ENCODE measurements around the gene GGA1.
A peak's percentile ranks its signal among the peaks of the same experiment; 100 is the strongest.
"Not testable (repeated sequence)": the region's sequence is repeated elsewhere in the genome, so short reads cannot be mapped to it uniquely, and the experiment has no call there.

GGA1 gene

DNA sequence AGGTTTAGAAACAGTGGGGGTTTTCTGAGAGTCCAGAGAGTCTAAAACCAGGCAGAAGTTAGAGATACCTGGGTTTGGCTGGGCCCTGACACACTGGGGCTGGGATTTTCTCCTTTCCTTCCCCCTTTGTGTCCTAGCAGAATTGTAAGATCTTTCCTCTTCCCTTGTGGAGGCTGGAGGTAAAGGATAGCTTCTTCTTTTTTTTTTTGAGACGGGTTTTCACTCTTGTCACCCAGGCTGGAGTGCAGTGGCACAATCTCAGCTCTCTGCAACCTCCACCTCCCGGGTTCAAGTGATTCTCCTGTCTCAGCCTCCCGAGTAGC, 1.5 kb downstream of the GGA1 start:
- not testable (repeated sequence) for DNase-seq

DNA sequence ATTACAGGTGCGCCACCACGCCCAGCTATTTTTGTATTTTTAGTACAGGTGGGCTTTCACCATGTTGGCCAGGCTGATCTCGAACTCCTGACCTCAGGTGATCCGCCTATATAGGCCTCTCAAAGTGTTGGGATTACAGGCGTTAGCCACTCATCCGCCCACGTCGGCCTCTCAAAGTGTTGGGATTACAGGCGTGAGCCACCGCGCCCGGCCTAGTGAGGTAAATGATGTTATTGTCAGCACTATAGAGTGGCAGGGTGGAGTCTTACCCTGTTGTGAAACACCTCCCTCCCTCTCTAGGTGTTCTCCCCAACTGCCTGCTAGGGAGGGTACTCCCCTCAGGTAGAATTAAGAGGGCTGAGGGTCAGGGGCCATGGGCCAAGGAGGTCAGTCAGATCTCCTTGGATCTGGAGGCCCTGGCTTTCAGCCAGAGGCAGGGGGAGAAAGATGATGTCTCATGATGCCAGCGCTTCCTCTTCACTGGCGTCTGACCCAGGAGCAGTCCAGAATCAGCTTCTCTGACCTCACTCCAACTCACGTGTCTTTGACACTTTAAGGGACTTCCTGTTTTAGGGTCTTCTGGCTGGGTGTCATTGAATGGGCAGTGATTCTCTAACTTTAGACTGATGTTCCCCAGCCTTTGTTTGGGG, 2.0 kb downstream of the GGA1 start:
- DNase-seq = no peak

DNA sequence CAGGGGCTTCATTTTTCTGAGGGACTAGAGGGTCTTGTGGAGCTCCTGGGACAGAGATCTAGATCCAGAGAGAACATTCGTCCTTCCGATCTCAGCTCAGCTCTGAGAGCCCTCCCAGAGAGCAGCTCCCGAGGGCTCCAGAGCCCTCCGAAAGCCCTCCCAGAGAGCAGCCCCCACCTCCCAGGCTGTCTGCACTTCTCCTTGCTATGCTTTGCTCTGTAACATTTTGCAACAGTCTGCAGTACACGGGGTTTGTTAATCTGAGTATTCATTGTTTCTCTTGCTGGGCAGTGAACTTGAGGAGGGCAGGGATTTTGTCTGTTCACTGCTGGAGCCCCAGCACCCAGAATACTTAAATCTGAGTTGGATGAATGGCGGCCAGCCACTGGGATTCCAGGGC, 2.6 kb downstream of the GGA1 start:
- DNase-seq = no peak

DNA sequence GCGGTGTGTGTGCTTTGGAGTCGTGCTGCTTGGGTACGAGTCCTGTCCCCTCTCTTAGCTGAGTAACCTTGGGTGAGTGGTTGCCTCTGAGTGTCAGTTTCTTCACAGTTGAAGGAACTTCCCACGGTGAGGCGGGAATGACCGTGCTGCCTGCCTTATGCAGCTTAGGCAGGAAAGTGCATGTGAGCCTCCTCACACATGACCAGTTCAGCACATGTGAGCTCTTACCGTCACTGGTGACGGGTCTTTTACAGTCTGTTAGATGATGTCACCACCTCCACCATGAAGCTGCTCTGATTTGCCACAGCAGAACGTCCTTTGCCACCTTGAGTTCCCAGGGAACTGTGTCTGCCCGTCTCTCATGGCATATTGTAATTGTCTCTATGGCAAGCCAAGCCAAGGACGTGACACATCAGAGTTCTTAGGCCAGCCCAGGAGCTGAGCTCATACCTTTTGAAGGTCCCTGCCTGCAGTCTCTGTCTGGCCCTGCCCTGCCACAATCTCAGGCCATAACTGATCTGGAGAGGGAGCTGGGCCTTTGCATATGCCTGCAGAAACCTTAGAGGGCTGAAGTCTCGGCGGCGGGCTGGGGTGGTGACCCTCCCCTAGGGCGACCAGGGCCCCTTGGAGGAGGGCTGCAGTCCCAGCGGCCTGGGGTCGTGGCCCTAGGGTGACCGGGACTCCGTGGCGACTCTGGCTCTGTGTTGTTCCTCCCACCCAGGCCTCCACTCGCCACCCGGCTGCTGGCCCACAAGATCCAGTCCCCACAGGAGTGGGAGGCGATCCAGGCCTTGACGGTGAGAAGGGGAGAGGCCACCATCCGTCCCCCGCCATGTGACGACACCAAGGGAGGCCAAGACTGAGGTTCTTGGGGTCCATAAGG, 7.8 kb downstream of the GGA1 start:
- no peak for DNase-seq

DNA sequence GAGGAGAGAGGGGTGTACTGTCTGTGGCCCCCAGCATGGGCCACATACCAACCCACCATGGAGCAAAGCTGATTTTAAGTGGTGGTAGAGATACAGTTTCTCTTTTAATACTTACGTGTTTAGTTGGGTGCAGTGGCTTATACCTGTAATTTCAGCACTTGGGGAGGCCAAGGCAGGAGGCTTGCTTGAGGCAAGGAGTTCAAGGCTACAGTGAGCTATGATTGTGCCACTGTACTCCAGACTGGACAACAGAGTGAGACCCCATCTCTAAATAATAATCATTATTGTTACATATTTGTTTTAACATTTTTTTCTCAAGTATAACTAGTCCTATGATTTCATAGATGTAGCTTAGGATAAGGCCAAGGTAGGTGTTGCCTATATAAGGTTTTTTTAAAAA, 8.8 kb downstream of the GGA1 start:
- DNase-seq = no peak

DNA sequence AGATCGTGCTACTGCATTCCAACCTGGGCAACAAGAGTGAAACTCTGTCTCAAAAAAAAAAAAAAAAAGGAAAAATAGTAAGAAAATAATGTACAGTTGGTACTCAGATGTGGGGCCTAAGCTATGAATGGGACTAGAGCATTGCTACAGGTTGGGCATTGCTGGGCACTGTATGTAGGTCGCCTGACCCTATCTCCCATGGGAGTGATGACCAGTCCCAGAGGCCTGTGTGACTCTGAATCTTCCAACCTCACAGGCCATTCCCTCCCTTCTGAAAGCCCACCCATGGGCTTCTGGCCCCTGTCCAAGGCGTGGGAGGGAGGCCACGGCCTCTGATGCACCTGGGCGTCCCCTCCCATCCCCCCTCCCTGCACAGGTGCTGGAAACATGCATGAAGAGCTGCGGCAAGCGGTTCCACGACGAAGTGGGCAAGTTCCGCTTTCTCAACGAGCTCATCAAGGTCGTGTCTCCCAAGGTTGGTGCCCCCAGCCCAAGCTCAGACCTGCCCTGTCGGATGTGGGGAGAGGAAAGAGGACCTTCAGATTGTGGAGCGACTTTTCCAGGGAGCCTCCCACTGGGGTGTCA, 9.5 kb downstream of the GGA1 start:
- no peak for DNase-seq

DNA sequence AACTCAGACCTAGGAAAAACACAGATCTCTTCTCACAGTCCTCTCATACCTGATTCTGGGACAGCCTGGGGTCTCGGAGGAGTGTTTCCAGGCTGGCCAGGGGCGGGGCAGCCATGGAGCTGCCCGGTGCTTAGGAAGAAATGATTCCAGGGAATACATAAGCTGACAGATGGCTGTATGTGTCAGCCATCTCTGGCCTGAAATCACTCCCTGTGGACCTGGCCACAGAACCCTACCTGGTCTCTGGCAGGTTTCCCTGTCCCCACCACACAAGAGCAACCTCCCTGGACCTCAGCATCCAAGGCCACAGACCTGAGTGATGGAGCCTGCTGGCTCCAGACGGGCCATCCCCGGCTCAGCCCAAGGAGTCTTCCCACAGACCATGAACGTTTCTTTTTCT, 10.0 kb downstream of the GGA1 start:
- no peak for DNase-seq

DNA sequence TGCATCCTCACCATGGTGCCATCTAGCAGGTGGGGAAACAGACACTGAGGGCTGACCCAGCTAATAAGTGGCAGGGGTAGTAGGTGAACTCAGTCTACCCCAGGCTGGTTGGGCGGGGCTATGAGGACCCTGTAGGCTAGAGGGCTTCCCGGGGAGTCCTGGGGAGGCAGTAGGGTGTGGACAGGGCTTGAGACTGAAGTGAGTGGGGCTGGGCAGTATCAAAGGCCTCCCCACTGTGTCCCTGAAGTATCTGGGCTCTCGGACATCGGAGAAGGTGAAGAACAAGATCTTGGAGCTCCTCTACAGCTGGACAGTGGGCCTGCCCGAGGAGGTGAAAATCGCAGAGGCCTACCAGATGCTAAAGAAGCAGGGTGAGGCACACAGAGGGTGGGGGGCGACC, 11.4 kb downstream of the GGA1 start:
- DNase-seq = no peak

DNA sequence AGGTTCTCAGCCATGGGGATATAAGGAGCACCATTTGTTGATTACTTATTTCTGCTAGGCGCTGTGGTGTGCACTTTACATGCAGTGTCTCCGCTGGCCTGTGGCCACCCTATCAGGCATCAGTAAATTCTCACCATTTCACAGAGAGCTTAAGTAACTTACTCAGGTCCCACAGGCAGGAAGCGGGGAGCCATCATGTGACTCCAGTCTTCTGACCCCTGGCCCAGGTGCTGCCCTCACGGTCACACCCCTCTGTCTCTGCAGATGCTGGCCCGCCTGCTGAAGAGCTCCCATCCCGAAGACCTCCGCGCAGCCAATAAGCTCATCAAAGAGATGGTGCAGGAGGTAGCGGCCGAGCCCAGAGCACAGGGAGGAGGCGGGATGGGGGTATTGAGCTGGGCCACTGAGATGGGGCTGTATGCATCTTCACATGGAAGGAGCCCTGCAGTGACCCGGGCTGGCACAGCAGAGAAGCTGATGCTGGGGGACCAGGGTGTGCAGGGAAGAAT, 12.8 kb downstream of the GGA1 start:
- no peak for DNase-seq

DNA sequence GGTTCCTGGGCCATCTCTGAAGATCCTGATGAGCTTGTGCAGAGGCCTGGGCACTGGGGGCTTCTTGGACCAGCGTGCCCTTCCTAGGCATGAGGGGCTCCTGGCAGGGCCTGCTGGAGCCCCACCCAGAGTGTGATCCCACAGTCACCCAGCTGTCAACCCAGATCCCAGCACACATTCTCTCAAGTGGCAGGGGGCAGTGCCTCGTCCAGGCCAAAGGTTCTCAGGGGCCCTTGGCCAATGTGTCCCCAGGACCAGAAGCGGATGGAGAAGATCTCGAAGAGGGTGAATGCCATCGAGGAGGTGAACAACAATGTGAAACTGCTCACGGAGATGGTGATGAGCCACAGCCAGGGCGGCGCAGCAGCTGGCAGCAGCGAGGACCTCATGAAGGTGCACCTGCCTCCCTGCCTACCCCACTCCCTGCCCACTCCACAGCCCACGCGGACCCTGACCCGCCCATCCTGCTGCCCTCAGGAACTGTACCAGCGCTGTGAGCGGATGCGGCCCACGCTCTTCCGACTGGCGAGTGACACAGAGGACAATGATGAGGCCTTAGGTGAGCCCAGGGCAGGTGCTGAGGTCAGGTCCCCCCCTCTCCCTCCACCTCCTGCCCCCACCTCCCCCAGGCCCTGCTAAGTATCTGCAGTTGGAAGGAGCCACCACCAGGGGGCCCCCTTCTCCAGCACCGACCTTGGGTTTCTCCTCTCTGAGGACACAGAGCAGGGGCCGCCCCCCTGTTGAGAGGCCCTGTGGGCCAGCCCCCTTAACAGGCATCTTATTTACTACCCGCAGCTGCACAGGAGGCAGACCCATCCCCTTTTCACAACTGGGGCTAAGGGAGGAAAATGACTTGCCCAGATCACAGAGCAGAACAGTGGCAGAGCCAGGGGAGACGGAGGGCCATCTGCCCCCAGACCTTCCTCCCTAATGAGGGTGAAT, 14.7 kb downstream of the GGA1 start:
- peak; percentile 68 for DNase-seq

DNA sequence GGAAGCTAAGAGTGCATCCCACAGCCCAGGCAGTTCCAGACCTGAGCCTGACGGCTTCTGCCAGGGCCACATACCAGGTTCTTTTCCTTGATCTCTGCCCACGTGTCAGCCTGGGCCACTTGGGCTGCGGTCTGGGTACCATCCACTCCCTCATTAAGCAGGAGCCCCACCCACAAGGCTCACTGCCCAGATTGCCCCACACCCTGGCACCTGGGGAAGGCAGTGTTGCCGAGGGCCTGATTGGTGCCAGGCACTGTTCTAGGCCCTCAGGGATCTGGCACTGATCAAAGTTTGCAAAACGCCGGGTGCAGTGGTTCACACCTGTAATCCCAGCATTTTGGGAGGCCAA, 15.4 kb downstream of the GGA1 start:
- no peak for DNase-seq

DNA sequence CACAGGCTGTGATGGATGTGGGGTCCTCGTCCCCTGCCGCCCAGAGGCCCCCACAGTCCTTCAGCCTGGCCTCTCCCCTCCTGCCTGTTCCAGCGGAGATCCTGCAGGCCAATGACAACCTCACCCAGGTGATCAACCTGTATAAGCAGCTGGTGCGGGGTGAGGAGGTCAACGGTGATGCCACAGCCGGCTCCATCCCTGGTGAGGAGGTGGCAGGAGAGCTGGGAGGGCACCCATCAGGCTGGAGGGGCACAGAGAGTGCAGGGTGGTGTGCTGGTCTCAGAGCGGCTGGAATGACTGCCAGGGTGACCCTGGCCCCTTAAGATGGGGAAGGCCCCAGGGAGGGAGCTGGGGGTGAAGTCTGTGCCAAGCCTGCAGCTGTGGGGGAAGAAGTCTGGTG, 16.2 kb downstream of the GGA1 start:
- DNase-seq = no peak

DNA sequence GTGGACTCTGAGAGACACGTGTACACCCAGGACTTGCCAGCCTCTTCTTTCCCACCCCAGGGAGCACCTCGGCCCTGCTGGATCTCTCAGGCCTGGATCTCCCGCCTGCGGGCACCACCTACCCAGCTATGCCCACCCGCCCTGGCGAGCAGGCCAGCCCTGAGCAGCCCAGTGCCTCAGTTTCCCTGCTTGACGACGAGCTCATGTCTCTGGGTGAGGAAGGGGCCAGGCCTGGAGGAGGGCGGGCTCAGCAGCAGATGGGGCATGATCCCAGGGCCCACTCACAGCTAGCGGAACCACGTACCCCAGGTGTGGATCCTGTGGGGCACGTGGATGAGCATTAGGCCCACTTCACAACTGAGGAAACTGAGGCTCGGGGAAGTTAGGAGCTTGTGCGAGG, 17.1 kb downstream of the GGA1 start:
- no peak for DNase-seq

DNA sequence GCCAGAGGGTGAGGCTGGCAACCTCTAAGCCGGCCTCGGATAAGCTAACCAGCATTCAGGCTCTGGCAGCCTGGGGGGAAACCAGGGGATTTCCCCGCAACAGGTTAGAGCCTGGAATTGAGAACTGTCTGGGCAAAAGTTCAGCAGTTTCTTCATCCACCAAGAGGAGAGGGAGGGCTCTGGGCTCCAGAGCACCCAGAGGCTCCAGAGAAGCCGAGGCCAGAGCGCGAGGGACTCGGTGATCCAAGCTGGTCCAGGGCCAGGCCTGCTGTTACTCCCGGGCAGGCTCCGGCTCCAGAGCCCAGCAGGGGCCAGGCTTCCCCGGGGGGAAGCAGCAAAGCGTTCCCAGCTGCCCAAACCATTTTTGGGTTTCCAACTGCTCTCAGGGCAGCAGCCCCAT, 17.5 kb downstream of the GGA1 start:
- DNase-seq = no peak

DNA sequence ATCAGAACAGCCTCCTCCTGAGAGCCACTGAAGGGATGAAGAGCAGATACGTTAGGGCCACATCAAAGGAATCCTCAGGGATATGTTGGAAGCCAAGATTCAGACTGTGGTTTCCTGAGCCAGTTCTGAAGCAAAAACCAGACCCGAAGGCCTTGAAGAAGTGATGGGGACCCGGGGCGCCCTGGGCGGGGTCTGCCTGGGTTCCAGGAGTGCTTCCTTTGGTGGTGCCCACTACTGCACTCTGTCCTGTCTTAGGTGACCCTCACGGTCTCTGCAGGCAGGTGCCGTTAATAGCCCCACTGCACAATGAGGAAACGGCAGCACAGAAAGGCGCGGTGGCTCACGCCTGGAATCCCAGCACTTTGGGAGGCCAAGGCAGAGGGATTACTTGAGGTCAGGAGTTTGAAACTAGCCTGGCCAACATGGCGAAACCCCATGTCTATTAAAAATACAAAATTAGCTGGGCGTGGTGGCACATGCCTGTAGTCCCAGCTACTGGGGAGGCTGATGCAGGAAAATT, 18.0 kb downstream of the GGA1 start:
- DNase-seq = no peak

DNA sequence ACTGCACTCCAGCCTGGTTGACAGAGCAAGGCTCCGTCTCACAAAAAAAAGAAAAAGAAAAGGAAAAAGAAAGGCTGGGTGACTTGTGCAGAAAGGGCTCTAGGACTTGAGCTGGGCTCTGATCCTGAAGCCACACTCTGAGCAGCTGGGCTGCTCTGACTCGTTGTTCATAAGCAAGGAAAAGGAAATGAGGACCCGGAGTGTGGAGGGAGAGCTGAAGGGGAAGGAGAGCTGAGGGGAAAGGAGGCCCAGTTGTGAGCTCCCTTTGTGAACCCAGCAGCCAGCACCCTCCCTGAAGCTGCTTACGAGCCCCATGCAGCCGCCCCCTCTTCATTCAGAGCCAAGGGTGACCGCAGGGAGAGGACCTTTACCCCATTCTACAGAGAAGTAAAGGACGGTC, 18.5 kb downstream of the GGA1 start:
- DNase-seq = no peak

DNA sequence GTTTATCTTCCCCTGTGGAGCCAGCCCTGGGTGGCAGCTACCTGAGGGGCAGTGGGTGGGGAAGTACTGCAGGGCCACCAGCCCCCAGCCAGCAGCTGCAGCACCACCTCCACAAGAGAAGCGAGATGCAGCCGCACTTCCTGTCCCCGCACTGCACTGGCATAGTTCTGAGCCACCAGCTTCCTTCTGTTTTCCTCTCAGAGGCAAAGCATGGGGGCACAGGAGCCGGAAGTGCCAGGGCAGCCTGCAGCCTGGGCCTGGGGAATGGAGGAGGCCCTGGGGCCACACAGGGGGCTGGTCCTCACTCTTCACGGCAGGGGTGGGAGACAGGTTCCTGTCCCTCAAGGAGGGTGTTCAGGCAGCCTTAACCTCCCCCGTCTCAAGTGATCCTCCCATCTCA, 18.9 kb downstream of the GGA1 start:
- no peak for DNase-seq

DNA sequence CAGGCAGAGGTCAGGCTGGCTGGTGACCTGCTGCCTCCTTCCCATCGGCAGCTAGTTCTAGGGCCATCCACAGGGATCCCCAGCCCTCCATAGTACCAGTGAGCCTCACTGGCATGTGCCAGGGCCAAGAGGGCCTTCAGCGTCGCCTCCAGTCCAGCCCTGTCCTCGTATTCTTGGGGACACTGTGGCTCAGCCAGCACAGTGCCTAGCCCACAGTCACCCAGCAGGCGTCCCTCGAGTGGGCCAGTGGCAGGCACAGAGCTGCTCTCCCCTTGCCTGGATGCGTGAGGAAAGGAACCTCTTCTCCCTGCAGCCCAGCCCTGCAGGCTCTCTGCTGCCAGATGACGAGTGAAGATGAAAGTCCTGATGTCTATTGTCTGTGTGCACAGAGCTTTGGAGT, 20.2 kb downstream of the GGA1 start:
- DNase-seq = no peak

DNA sequence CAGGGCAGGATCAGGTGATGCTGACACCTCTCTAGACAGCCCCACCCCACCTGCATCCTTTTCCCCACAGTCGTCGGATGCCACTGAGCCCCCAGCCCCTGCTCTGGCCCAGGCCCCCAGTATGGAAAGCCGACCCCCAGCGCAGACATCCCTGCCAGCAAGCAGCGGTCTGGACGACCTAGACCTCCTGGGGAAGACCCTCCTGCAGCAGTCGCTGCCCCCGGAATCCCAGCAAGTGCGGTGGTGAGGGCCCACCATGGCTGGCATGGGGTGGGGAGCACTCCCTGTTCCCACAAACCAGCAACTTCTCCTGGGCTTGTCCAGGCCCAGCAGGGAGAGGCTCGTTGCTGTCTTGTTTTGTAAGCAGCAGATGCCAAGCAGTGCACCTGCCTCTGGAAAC, 21.3 kb downstream of the GGA1 start:
- no peak for DNase-seq

DNA sequence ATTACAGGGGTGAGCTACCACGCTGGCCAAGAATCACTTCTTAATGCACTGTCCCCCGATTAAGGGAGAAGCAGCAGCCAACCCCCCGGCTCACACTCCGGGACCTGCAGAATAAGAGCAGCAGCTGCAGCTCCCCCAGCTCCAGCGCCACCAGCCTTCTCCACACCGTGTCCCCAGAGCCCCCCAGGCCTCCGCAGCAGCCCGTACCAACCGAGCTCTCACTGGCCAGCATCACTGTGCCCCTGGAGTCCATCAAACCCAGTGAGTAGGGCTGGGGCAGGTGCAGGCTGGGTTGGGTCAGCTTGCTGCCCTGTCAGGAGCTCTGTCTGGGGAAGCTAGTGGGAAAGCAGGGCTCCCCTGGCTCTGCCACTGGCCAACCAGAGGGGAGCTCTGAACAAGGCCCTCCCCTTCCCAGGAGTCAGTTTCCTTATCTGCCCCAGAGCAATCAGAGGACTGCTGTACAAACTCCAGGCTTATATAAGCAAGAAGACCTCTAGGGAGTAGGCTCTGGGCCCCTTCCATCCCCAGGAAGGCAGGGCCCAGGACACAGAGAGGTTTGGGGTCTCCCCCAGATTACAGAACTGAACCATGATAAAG, 22.3 kb downstream of the GGA1 start:
- no peak for DNase-seq

DNA sequence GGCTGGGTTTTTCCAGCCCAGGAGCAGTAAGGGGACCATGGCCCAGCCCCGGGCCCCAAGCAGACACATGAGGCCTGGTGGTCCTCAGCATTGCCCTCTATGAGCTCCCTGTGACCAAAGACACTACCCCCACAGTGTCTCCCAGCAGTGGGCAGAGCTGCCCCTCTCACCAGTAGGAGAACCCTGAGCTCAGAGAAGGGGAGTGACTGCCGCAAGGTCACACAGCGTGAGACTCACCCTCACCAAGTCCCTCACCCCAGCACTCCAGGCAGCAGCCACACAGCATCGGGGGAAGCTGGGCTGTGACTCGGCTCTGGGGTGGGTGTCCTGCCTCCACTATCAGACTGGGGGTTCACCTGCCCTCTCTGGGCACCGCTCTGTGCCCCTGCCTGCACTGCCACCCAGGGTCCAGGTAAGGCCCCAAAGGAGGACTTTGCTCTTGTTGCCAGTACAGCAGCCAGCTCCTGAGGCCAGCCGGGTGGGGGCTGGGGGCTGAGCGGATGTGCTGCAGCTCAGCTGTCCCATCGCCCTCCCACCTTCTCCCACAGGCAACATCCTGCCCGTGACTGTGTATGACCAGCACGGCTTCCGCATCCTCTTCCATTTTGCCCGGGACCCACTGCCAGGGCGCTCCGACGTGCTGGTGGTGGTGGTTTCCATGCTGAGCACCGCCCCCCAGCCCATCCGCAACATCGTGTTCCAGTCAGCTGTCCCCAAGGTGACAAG, 23.0 kb downstream of the GGA1 start:
- no peak for DNase-seq
